DMS79 (cell line): ENCODE measurements around the gene SMU1.
"Not testable (repeated sequence)": the region's sequence is repeated elsewhere in the genome, so short reads cannot be mapped to it uniquely, and the experiment has no call there.

Experiments used
- DNase-seq: peaks from one replicate; lab custom pipeline; 2025; lab: John Stamatoyannopoulos, UW

The SMU1 gene

GRCh38 chr9:33105504-33105903 lies 29.0 kb upstream of the SMU1 start:
- DNase-seq: no peak

- no peak for DNase-seq
Measured at GRCh38 chr9:33104401-33104800, 27.9 kb upstream of the SMU1 start.

GRCh38 chr9:33103501-33104281 lies 27.2 kb upstream of the SMU1 start:
- DNase-seq: no peak

GRCh38 chr9:33102551-33103210 lies 26.2 kb upstream of the SMU1 start:
- no peak for DNase-seq

- DNase-seq: no peak
Measured at GRCh38 chr9:33101104-33101951, 24.9 kb upstream of the SMU1 start.

GRCh38 chr9:33099754-33100153 lies 23.3 kb upstream of the SMU1 start:
- DNase-seq: no peak

DNA sequence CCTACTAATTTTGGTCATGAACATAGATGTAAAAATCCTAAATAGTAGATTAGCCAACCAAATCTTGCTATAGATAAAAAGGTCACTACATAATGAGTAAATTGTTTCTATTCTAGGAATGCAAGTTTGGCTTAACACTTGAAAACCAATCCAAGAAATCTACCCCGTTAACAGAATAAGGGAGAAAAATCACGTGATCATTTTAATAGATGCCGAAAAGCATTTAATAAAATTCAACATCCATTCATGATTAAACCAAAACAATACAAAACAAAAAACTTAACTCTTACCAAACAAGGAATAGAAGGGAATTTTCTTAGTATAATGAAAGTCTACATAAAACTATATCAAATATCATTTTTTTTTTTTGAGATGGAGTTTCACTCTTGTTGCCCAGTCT lies 20.7 kb upstream of the SMU1 start:
- no peak for DNase-seq

- no peak for DNase-seq
Measured at GRCh38 chr9:33092634-33093033, 16.2 kb upstream of the SMU1 start.

- DNase-seq: not testable (repeated sequence)
Measured at GRCh38 chr9:33085672-33086071, 9.2 kb upstream of the SMU1 start.

DNA sequence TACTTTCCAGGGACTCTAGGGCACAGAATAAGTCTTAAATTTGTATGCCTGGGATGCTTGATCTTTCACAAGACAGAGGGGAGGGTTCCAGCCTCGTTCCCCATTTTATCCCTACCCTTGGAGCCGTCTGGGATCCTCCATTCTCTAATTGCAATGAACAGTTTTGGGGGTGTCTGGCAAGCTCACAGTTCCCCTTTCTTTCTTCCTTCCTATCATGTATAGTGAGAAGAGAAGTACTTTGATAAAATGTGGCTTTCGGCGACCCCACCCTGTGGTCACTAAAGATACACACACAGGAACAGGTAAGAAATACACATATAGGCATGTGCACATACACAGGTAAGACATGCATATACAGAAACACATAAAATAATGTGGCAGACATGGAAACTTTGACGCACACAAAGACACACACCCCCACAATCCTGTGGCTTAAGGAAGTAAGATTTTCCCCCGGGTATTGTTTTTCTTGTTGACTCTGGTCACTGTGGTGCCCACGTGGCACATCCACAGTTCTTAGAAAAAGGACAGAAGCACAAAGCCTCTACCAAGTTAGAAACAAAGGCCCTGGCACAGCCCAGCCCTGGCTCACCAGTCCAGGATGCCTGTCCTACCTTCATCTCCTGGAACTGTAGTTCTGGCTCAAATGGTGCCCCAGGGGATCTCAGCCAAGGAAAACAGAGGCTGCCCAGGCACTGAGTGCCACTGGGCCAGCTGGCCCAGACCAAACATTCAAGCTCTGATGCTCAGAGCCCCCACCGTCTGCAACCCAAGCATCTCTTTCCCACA lies 6.3 kb upstream of the SMU1 start:
- no peak for DNase-seq

DNA sequence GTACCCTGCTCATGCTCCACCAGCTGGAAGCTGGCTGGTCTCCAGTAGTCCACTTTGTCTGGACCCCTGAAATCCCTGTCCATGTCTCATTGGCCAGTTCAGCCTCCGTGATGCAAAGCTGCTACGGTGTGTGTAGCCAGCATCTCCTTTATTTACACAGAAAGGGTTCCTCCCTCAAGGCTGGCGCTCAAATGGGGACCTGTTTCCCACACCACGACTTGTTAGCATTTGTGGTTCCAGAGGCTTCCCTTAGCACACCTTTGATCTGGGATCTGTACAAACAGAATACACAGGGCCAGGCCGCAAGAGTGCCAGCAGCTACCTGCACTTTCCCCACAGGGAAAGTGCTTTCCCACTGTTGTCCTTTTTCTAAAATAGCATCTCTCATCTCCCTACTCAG lies 5.7 kb upstream of the SMU1 start:
- no peak for DNase-seq

DNA sequence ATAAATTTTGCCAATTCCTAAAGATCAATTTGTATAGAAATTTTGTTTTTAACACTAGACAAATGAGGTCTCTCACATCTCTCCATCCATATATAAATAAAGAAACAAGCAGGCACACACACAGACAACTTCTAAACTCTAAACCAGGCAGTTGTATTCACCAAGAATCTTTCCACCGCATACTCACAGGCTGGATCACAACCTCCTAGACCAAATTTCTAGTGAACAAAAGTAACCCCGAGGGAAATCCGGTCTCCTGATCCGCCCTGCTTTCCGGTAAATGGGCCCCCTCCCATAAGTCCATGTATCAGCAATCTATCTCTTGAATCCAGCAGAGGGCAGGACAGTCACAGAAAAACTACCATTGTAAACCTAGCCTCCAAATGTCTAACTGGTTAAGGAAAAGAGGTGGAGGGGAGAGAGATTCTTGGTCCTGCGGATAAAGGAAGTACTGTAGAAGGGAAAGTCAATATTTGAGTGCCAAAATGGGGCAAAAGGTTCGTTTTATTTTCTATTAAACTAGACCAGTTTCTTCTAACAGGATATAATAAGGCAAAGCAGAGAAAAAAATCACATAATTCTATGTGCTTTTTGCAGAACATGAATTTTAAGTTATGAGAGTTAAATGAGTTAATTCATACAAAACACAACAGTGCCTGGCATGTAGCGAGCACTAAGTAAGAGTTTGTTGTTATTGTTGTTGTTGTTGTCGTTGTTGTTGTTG lies 4.8 kb upstream of the SMU1 start:
- peak; percentile 53 for DNase-seq

GRCh38 chr9:33080534-33080933 lies 4.1 kb upstream of the SMU1 start:
- DNase-seq: no peak

DNA sequence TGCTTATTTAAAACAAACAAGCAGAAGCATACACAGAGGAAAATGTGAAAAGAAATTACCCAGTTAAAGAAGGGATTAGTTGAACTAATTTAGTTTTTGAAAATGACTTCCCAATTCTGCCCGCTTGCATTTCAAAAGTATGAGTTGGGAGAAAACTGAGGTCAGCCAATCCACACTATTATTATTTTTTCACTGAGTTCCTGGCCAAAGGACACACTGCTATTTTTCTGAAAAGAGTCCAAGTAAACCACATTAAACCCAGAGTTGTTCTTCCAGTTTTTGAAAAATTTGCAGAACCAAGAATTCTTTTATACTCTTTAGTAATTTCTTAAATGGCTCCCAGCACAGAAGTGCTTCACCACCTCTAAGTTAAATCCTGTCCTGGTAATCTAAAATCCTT lies 7.5 kb downstream of the SMU1 start:
- no peak for DNase-seq

DNA sequence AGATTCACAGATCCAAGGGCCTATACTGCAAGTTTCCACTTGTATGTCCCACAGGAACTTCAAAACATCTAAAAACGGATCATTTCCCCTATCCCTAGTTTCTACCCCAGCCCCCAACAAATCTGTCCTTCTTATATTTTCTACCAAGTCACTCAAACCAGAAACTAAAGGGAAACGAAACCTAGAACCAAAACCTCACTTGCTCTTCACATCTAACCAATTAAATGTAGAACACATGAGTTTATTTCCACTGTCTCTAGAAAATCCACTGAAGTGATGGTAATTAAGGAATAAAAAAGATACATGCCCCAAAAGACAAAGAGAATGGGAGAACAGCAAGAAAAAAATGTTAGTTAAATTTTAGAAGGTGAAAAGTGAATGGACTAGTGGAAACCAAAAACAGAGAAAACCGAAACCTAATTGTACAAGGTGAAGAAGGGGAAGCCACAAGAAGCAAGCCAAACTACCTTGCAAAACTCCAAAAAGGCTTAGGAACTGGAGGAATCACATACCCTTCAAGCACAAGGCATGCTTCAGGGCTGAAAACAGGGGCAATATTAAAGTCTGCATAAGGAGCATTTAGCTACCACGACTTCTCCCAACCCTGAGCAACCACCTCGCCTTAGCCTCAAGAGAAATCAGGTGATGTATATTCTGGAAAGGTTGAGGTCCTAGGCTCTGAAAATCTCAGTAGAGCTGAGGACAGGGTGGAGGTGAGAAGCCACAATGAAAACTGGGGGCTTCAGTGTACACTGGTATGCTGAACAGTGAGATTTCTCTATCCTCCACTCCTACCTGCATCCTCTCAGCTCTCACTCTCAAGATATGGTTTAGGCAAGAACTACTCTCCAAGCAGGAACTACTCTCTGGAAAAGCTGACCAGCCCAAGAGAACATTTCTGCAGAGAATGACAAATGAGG lies 11.1 kb downstream of the SMU1 start:
- DNase-seq: no peak

GRCh38 chr9:33051144-33051543 lies 25.3 kb downstream of the SMU1 start:
- DNase-seq: no peak

GRCh38 chr9:33049680-33050361 lies 26.7 kb downstream of the SMU1 start:
- DNase-seq: no peak

DNA sequence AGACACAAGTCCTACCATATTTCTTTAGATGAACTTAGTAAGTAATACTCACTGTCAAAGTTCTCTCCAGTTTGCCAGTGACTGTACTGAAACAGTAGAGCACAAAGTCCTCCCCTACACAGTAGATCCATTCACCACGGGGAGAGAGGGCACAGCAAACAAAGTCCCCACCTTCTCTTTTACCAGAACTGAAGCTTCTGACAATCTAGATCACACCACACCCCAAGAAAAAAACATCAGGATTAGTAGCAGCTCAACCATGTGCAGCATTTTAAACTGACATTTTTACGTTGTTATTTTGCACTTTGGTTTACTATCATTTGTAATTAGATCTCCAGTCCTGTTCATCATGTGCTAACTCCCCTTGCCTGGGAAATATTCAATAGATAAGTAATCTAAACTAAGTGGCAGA lies 28.4 kb downstream of the SMU1 start:
- no peak for DNase-seq

GRCh38 chr9:33046061-33046460 lies 30.4 kb downstream of the SMU1 start:
- no peak for DNase-seq
